CD4-positive, alpha-beta T cell treated with Interleukin-10 for 1 hour (primary cell): ENCODE measurements around the gene RAB43.
"Not testable (repeated sequence)": the region's sequence is repeated elsewhere in the genome, so short reads cannot be mapped to it uniquely, and the experiment has no call there.

ENCODE experiments used
- DNase-seq: peaks from one replicate; pipeline ENCODE4 v3.0.0-alpha.2; 2020

RAB43 gene

DNA sequence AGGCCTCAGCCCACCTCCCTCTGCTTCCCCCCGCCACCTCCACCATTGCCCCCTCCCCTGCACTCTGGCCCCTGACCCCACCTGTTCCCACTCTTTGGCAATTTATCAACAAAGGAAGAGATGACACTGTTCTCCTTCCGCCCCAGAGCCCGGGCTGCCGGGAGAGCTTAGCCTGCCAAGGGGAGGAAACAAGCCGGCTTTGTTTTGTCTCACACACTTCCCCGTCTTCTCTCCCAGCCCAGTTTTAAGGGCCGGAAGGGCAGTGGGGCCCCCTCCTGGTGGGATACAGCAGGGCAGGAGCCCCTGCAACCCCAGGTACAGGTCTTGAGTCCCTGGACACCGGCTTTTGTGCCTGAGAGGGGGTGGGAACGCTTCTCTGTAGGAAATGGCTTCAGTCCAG is 33.7 kb downstream of the RAB43 start:
- peak; percentile 31 for DNase-seq

DNA sequence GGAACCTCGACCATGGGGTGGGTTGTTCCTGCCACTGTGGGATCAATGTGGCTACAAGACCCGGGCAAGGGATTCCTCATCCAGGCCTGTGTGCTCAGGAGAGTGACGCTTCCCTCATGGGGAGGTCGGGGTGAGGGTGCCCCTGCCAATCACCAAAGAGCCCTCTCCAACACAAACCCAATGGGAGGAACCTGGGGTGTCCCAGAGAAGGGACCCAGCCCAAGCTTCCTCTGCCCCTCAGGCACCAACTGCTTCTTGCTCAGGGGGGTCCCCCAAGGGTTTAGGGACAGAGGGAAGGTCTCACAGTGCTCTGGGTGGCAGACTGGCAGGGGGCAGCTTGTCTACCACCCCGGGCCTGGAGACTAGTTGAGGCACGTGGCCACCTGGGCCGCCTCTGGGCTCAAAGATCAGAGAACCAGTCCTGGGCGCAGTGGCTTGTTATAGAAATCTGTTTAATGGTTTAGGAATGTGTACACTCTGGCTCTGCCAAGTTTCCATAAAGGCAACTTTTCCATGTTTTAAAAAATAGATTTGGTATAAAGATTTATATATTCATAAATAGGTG is 34.4 kb downstream of the RAB43 start:
- DNase-seq, result no peak

DNA sequence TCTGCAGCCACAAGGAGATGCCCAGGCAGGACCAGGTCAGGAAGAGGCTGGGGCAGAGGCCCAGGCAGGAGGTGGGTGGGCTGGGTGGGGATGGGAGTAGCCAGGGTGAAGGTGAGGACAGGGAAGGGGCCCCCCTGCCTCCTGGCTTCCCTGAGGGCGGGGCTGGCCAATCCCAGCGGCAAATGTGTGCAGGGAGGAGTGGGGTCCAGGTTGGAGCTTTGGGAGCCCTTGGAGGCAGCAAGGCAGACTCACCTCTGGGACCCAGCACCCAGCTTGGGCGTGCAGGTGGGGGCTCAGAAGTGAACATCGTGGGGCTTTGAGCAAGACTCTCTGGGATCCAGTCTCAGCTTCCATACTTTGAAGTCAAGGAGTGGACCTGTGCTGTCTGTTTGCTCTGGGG is 35.8 kb downstream of the RAB43 start:
- no peak for DNase-seq

DNA sequence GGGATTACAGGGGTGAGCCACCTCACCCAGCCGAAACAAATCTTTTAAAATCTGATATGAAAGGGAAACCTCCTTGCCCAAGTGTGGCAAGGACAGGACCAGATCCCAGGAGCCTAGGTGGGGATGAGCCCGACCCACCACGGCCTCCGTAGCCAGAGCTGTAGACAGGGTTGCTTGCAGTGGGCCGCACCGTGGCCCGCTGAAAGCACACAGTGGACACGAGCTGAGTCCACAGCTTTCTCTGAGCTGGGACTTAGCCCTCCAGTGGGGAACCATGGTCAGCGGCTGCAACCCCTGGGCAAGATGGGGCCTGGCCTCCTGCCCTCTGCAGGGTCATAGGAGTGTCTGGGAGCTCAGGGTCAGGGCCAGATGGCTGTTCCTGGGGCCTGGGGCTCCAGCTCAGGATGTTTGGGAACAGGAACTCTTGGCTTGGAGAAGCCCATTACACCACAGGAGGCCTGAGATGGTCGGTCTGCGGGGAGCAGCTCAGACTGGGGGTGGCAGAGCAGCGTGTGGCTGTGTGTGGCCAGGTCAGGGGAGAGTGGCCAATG is 36.4 kb downstream of the RAB43 start:
- DNase-seq, result no peak

DNA sequence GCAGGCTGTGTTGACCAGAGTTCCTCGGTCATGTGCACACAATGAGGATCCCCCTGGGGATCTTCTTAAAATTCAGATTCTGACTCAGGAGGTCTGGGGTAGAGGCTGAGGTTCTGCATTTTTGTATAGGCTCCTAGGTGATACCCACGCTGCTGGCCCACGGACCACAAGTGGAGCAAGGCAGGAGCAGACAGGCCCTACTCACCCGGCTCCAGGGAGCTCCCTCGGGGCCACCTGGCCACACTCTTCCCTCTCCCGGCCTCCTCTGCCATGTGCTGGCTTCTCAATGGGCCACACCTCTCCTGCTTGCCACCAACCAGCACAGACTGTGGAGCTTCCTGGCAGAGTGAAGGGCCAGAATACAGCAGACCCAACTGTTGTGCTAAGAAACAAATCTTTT is 37.1 kb downstream of the RAB43 start:
- DNase-seq, result no peak

DNA sequence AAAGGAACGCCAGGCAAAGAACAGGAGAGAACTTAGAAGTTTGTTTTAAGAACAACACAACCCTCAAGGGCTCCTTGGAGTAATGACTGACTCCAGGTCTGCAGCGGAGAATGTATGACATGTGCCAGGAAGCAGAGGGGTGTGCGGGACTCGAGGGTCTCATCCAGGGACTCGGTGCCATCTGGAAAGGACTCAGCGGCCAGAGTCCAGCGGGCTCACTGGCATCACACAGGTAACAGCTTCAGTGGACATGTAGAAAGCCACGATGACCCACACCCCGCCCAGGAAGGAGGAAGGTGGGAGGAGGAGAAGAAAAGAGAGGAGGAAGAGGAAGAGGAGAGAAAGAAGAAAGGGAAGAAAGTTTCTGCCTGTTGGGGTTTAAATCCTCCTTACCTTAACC is 39.6 kb downstream of the RAB43 start:
- DNase-seq, result no peak

DNA sequence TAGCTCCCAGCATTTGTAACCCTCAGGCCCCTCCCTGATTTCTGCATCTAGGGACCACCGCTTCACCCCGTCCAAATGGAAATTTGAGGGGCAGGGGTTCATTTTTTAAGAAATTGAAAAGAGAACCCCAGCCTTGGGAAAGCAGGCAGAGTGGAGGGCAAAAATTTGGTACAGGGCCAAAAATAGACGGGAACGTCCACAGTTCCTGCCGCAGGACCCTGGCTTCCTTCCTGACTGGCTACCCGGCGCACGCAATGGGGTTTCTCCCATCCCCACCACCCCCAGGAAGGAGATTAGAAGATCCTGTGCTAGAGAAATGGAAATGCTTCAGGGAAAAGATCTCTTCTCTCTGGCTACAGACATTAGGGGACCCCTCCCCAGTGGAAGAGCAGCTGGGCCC is 40.1 kb downstream of the RAB43 start:
- no peak for DNase-seq

DNA sequence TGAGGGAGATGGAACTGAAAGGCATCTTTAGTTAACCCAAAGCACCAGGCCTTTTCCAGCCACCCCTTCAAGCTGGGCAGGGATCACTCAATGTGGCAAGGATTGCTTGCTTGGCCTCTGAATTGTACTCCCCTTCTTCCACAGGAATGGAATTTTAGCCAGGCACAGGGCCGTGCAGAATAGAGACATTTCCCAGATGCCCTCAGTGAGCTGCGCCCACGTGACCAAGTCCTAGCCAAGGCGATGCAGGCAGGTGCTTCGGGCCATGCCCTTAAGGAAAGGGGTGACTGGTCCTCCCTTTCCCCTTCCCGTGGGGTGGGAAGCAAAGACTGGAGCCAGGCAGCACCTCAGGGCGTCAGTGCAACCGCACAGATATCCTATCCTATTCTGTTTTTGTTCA is 43.1 kb downstream of the RAB43 start:
- no peak for DNase-seq

DNA sequence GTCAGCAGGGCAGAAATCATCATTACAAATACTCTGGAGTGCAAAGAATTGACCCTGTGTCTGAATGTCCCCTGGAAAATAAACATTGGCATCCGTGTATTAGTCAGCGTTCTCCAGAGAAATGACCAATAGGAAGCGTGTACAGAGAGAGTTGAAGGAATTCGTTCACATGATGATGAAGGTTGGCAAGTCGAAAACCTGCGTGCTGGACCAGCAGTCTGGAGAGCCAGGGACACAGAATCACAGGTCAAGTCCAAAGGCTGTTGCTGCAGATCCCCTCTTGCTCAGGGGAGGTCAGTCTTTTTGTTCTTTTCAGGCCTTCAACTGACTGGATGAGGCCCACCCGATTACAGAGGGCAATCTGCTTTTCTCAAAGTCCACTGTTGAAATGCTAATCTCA is 44.4 kb downstream of the RAB43 start:
- no peak for DNase-seq

DNA sequence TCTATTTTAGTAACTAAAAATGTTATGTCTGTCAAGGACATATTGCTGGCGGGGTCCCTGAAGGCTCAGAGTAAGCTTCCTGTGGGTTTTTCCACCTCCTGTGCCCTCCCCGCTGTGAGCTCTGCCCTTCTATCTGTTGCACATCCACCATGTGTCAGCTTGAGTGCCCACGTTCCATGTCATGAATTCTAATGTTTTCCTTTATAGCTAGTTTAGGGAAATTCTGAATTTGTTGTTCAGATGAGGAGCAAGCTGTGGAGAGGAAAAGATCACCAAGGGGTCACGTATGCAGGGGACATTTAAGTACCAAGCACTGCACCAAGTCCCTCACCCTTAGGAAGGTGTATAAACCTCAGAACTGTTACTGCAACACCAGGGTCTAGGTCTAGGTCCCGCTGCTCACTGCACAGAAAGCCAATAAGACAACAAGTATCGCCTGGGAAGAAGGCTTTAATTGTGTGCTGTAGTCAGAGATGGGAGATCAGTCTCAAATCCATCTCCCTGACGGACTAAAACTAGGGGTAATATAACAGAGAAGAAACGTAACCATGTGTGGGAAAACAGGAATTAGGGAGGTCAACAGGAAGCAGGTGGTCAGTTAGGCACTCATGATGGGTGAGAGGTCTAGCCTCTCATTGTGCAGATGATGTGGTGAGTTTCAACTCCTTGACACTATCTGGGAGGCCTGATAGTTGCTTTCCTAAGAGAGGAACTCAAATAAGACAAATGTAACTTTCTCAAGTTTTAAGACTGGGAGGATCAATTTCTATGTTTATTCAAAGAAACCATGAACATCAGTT is 51.3 kb downstream of the RAB43 start:
- no peak for DNase-seq

DNA sequence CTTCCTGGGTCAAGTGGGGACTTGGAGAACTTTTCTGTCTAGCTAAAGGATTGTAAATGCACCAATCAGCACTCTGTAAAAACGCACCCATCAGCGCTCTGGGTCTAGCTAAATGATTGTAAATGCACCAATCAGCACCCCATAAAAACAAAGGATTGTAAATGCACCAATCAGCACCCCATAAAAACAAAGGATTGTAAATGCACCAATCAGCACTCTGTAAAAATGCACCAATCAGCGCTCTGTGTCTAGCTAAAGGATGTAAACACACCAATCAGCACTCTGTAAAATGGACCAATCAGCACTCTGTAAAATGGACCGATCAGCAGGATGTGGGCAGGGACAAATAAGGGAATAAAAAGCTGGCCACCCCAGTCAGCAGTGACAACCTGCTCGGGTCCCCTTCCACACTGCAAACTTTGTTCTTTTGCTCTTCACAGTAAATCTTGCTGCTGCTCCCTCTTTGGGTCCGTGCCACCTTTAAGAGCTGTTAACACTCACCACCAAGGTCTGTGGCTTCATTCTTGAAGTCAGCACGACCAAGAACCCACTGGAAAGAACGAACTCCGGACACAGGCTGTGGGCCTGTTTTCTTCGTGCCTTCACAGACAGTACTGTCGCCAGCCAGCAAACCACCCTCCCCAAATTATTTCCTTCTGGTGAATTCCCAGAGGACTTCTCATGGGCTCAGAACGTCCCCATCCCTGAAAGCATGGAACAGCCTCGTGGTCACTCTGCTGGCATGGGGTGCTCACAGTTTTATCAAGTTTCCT is 52.1 kb downstream of the RAB43 start:
- DNase-seq, result not testable (repeated sequence)

DNA sequence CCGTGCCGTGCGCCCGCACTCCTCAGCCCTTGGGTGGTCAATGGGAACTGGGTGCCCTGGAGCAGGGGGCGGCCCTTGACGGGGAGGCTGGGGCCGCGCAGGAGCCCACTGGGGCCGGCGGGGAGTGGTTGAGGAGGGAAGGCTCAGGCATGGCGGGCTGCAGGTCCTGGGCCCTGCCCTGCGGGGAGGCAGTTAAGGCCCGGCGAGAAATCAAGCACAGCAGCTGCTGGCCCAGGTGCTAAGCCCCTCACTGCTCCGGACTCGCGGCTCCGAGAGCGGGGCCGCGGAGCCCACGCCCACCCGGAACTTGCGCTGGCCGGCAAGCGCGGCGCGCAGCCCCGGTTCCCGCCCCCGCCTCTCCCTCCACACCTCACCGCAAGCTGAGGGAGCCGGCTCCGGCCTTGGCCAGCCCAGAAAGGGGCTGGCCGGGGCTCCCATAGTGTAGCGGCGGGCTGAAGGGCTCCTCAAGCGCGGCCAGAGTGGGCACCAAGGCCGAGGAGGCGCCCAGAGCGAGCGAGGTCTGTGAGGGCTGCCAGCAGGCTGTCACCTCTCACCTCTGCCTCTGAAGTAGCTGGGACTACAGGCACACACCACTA is 53.2 kb downstream of the RAB43 start:
- no peak for DNase-seq

DNA sequence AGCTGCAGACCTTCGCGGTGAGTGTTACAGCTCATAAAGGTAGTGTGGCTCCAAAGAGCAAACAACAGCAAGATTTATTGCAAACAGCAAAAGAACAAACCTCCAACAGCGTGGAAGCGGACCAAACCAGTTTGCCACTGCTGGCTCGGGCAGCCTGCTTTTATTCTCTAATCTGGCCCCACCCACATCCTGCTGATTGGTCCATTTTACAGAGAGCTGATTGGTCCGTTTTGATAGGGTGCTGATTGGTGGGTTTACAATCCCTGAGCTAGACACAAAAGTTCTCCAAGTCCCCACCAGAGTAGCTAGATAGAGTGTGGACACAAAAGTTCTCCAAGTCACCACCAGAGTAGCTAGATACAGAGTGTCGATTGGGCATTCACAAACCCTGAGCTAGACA is 53.9 kb downstream of the RAB43 start:
- peak; percentile 32 for DNase-seq

DNA sequence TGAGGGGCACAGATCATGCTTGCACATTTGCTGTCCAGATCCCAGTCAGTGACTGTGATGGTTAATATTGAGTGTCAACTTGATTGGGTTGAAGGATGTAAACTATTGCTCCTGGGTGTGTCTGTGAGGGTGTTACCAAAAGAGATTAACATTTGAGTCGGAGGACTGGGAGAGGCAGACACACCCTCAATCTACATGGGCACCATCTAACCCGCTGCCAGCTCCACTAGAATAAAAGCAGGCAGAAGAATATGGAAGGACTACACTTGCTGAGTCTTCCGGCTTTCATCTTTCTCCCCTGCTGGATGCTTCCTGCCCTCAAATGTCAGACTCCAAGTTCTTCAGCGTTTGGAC is 55.9 kb downstream of the RAB43 start:
- no peak for DNase-seq

DNA sequence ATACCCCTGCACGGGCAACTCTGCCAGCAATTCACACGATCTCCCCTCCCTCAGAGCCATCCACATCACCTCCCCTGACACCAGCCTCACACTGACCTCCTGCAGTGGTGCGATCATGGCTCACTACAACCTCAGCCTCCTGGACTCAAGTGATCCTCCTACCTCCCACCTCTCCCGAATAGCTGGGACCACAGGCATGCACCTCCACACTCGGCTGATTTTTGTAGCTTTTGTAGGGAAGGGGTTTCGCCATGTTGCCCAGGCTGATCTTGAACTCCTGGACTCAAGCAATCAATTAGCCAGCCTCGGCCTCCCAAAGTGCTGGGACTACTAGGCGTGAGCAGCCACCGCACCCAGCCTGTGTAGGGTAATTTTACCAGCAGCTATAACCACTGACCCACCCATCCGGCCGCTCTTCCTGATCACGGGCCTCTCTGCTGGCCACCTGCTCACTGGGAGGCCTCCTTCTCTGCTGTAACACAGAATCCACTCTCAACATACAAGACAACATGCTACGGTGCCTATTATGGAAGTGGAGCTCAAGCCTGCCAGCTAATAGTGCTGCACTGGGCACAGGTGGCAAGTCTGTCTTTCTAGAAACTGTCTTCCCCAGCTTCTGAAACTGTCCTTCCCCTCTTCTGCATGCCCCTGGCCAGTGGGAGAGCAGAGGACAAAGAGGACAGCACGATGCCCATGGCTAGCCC is 56.4 kb downstream of the RAB43 start:
- no peak for DNase-seq

DNA sequence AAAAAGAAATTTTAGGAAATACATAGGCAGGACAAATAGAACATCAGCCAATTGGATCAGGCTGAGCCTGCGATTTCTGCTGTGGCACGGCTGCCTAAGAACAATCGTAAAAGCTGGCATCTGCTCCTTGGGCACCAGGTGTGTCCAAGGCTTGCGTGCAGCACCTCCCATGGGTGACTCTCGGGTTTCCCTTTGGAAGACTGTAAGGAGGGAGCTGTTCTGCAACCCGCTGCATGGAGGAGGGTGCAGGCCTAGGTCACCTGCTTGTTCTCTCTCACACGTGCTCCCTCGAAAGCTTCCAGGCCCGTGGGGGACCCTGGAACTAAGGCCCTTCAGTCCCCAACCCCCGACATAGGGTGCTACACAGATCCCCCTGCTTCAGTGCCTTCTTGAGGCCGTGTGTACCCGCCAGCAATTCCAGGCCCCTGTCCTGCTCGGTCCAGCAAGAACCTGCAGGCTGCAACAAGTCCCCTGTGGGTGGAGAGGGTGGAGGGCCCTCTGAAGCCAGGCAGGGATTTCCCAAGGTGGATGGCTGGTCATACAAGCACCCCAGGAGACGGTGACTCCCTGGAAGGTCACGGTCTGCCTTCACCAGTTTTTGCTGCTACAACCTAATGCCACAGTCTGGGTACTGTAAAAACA is 57.6 kb downstream of the RAB43 start:
- DNase-seq, result no peak

DNA sequence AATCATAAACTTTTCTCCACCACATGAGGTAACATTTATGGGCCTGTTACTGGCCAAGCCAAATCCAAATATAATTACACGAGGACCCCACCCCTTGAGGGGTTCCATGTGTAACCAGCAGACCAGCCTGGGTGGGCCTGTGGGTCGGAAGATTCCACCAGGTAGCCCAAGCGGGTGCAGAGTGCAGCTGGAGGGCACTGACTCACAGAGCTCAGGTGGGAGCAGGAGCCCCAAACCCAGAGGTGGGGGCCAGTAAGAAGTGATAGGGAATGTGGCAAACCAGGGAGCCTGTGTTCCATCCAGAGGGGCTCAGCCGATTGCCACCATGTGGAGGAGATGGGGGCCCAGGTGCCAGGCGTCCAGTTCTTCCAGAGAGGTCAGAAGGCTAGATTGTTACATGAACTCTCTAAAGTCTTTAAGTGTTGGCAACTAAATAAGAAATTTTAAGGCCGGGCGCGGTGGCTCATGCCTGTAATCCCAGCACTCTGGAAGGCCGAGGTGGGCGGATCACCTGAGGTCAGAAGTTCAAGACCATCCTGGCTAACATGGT is 58.4 kb downstream of the RAB43 start:
- DNase-seq, result no peak

DNA sequence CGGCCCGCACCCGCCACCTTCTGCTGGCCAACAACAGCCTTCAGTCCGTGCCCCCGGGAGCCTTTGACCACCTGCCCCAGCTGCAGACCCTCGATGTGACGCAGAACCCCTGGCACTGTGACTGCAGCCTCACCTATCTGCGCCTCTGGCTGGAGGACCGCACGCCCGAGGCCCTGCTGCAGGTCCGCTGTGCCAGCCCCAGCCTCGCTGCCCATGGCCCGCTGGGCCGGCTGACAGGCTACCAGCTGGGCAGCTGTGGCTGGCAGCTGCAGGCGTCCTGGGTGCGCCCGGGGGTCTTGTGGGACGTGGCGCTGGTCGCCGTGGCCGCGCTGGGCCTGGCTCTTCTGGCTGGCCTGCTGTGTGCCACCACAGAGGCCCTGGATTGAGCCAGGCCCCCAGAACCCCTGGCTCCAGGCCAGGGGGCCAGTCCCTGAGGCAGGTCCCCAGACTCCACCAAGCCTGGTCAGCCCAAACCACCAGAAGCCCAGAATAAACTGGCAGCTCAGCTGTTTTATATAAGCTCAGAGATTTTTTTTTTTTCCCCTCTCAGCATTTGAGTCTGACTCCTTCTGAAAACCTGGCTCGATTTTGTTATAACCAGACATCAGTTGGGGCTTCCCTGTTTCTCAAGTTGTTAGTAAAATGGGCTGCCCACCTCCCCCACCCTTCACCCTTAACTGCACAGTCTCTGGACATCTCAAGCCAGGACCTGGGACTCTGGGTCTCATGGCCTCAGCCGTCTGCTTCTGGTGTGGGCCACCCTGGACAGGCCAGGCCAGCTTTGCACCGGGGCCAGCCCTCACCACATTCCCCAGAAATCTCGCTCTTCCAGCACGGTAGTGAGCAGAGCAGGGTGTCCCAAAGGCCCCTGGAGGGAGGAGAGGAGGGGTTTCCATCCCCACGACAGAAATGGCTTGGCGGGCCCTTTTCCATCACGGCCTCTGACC is 59.4 kb downstream of the RAB43 start:
- DNase-seq, result no peak

DNA sequence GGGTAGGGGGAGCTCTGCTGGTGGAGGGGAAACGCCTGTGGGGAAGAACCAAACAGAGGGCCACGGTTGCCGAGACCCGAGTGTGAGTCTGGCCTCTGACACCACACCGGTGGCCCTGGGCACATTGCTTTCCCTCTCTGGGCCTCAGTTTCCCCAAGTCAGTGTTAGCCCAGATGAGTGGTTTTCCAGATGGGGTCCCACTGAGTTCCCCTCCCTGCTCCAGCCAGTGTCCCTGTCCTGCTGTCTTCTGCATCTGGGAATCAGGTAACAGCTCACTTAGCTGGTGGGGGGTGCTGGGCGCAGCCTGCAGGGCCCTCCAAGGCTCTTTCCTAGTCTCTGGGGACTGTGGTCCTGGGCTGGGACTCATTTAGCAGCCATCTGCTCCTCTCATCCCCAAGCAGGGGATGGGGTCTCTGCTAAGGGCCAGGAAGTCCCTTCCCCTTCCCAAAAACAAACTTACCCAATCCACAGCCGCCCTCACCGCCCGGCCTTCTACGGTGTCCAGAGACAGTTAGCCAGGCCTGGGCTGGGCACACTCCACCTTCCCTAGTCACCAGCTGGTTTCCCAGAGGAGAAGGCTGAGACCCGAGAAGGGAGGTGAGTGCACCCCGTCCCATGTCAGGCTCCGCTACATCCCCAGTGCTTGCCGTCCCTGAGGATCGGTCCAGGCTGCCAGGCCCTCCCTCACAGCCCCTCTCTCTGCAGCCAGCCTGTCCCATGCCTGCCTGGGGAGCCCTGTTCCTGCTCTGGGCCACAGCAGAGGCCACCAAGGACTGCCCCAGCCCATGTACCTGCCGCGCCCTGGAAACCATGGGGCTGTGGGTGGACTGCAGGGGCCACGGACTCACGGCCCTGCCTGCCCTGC is 60.3 kb downstream of the RAB43 start:
- DNase-seq, result no peak
